Duodenal mucosa (tissue), 2 donors: ENCODE data around the gene CLTCL1.

Experiments used
- H3K27ac ChIP-seq: one replicate; pipeline ENCODE4 v1.7.0; 2013; ENCODE audit warnings: low read depth, low read length
- H3K27me3 ChIP-seq, 2 donors: one replicate each; pipeline ENCODE4 v1.7.0; 2013; ENCODE audit warnings: low read length in 2 of 2, control low read depth in 1 of 2; ENCODE audit not compliant: insufficient read depth in 2 of 2, control insufficient read depth in 1 of 2
- H3K36me3 ChIP-seq, 2 donors: one replicate each; pipeline ENCODE4 v1.7.0; 2013; ENCODE audit warnings: low read length in 2 of 2, control low read depth in 1 of 2; ENCODE audit not compliant: insufficient read depth in 2 of 2, control insufficient read depth in 1 of 2
- H3K4me1 ChIP-seq, 2 donors: one replicate each; pipeline ENCODE4 v1.7.0; 2013; ENCODE audit warnings: low read length in 2 of 2, control low read depth in 1 of 2; ENCODE audit not compliant: insufficient read depth in 2 of 2, control insufficient read depth in 1 of 2
- H3K4me3 ChIP-seq, 2 donors: one replicate each; pipeline ENCODE4 v1.7.0; 2013; ENCODE audit warnings: low read length in 2 of 2, low read depth in 1 of 2
- H3K9ac ChIP-seq, 2 donors: one replicate each; pipeline ENCODE4 v1.7.0; 2013; ENCODE audit warnings: low read length in 2 of 2, low read depth in 1 of 2
- H3K9me3 ChIP-seq, 2 donors: one replicate each; pipeline ENCODE4 v1.7.0; 2013; ENCODE audit warnings: low read length in 2 of 2, control low read depth in 1 of 2; ENCODE audit not compliant: control insufficient read depth in 1 of 2

Gene CLTCL1

GRCh38 chr22:19136915-19137314, 154.6 kb downstream of the CLTCL1 start:
- H3K4me3 ChIP-seq, result no peak overlapping the region
- no peaks in the 10 kb centered on the region for H3K27me3 ChIP-seq
- H3K9me3 ChIP-seq, result no peaks in the 10 kb centered on the region
- peaks cover 41 to 93% of the 10 kb centered on the region in 2 donors for H3K36me3 ChIP-seq
- no peak overlapping the region for H3K9ac ChIP-seq
- no peak overlapping the region for H3K27ac ChIP-seq
- H3K4me1 ChIP-seq, result no peaks in the 10 kb centered on the region

- no peak overlapping the region for H3K27ac ChIP-seq
- H3K4me3 ChIP-seq, result no peak overlapping the region
- no peaks in the 10 kb centered on the region for H3K4me1 ChIP-seq
- H3K9me3 ChIP-seq, result no peaks in the 10 kb centered on the region
- H3K36me3 ChIP-seq, result peaks cover 24 to 82% of the 10 kb centered on the region in 2 donors
- H3K9ac ChIP-seq, result no peak overlapping the region
- no peaks in the 10 kb centered on the region for H3K27me3 ChIP-seq
Measured at GRCh38 chr22:19134874-19135273, 156.6 kb downstream of the CLTCL1 start.

DNA sequence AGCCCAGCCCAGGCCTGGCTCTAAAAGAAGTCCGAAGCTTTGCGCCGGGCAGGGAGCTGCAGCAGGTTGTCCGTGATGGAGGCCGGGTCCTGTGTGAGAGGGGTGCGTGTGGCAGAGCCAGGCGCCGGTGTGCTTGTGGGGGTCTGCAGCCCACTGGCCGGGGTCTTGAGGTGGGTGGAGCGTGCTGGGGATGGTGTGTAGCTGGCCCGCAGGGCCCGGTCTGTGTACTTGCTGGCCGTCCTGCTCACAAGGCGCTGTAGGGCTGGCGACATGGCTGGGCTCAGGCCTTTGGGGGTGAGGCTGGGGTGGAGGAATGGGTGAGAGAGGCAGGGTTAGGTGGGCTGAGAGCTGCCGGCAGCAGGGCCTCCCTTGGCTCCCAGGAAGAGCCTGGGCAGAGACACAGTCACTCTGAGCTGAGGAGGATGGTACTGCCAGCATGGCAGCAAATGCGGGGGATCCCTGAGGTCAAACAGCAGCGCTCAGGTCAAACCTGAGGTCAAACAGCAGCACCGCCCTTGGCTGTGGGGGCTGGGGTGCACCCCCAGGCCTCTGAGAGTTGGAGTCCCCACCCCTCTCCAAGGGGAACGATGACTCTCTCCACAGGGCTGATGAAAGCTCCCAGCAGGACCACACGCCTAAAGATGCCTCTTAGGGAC, 157.2 kb downstream of the CLTCL1 start:
- no peaks in the 10 kb centered on the region for H3K4me1 ChIP-seq
- H3K9me3 ChIP-seq, result no peaks in the 10 kb centered on the region
- H3K27me3 ChIP-seq, result no peaks in the 10 kb centered on the region
- H3K27ac ChIP-seq, result no peak overlapping the region
- H3K4me3 ChIP-seq, result no peak overlapping the region
- no peak overlapping the region for H3K9ac ChIP-seq
- peaks cover 19 to 76% of the 10 kb centered on the region in 2 donors for H3K36me3 ChIP-seq

DNA sequence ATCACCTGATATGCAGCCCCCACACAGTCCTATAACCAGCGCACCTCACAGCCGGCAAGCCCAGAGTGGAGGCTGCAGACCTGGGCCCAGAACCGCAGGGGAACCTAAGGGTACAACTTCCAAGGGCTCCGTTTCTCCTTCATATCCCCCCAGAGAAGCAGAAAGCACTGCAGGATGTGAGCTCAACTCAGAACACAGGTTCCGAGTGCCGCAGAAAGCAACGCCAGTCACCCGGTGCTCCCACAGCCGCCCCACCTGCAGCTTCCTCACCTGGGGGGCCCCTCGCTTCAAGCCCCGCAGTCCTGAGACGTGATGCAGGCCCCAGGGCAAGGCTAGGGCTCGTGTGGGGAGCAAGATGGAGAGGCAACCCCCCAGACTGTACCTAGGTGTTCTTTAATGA, 158.0 kb downstream of the CLTCL1 start:
- H3K27me3 ChIP-seq, result no peaks in the 10 kb centered on the region
- H3K9me3 ChIP-seq, result no peaks in the 10 kb centered on the region
- peaks cover 11 to 69% of the 10 kb centered on the region in 2 donors for H3K36me3 ChIP-seq
- H3K4me1 ChIP-seq, result no peaks in the 10 kb centered on the region
- H3K4me3 ChIP-seq, result no peak overlapping the region
- no peak overlapping the region for H3K27ac ChIP-seq
- no peak overlapping the region for H3K9ac ChIP-seq

GRCh38 chr22:19132693-19133400, 158.7 kb downstream of the CLTCL1 start:
- H3K36me3 ChIP-seq, result peaks cover 6 to 62% of the 10 kb centered on the region in 2 donors

DNA sequence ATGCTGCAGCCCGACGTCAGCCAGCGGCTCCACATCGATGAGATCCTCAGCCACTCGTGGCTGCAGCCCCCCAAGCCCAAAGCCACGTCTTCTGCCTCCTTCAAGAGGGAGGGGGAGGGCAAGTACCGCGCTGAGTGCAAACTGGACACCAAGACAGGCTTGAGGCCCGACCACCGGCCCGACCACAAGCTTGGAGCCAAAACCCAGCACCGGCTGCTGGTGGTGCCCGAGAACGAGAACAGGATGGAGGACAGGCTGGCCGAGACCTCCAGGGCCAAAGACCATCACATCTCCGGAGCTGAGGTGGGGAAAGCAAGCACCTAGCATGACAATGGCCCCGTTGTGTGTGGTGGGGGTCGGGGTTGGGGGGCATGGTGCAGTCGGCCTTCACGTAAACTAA, 159.4 kb downstream of the CLTCL1 start:
- H3K36me3 ChIP-seq, result peaks cover 0 to 55% of the 10 kb centered on the region in 2 donors
- H3K9ac ChIP-seq, result no peak overlapping the region
- no peaks in the 10 kb centered on the region for H3K9me3 ChIP-seq
- no peak overlapping the region for H3K4me3 ChIP-seq
- H3K27me3 ChIP-seq, result no peaks in the 10 kb centered on the region
- H3K27ac ChIP-seq, result no peak overlapping the region
- no peaks in the 10 kb centered on the region for H3K4me1 ChIP-seq

More at GRCh38 chr22:19132693-19133400, 158.7 kb downstream of the CLTCL1 start:
- Histone ChIP-seq H3K9me3 (no peaks in the 10 kb centered on the region), H3K9ac (no peak overlapping the region), H3K27me3 (no peaks in the 10 kb centered on the region), H3K4me1 (no peaks in the 10 kb centered on the region), H3K4me3 (no peak overlapping the region), H3K27ac (no peak overlapping the region)

- Histone ChIP-seq H3K9me3 (no peaks in the 10 kb centered on the region), H3K27ac (no peak overlapping the region), H3K4me1 (no peaks in the 10 kb centered on the region), H3K4me3 (no peak overlapping the region), H3K36me3 (peaks cover 0 to 50% of the 10 kb centered on the region in 2 donors), H3K27me3 (no peaks in the 10 kb centered on the region), H3K9ac (no peak overlapping the region)
Measured at GRCh38 chr22:19131685-19132015, 159.9 kb downstream of the CLTCL1 start.

- no peak within 1 kb of the TSS for H3K27ac ChIP-seq
- no peak within 1 kb of the TSS for H3K4me3 ChIP-seq
- H3K9ac ChIP-seq, result no peak within 1 kb of the TSS
- no peaks in the 10 kb centered on the region for H3K27me3 ChIP-seq
- no peaks in the 10 kb centered on the region for H3K9me3 ChIP-seq
- H3K36me3 ChIP-seq, result peaks cover 0 to 44% of the 10 kb centered on the region in 2 donors
- H3K4me1 ChIP-seq, result no peaks in the 10 kb centered on the region
Measured at GRCh38 chr22:19130959-19131684, 160.4 kb downstream of the CLTCL1 start, which contains the start of gene TSSK2. TSSK2 (plus strand) TSS chr22:19131308; CDS start chr22:19131400, 92 bp downstream.

DNA sequence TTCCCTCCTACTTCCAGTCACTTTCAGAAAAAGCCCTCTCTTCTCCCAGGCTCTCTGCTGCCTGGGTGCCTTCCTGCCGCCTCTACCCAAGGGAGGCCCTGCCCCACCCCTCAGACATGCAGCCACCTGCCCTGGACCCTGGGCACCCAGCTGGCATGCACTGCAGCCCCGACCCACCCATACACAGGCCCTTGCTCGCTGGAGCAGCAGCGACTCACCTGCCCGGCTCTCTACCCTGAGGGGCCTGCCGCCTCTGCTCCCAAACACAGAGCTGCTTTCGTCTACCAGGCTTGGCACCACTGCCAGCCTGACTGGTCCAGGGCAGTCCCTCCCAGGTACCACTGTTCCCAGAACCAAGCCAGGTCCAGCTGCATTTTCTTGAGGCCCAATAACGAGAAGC, 161.6 kb downstream of the CLTCL1 start:
- Histone ChIP-seq H3K27me3 (no peaks in the 10 kb centered on the region), H3K4me3 (no peak overlapping the region), H3K9ac (no peak overlapping the region), H3K4me1 (no peaks in the 10 kb centered on the region), H3K9me3 (no peaks in the 10 kb centered on the region), H3K36me3 (peaks cover 0 to 35% of the 10 kb centered on the region in 2 donors), H3K27ac (no peak overlapping the region)
